Measurements from ENCODE around the gene WSCD1. TPM values are rescaled to one million over a fixed set of nuclear protein-coding genes. Genes with fewer than 3 reads are reported as not detected.

Gene WSCD1
- total and polyA plus RNA-seq, 12 donors = 2.1 to 17.9 (median 8.7) TPM

- Histone ChIP-seq H3K4me1 (replicated peaks in 1 of 2) (no peaks in the 10 kb centered on the region), H3K9me3 (replicated peaks in 1 of 3) (no peaks in the 10 kb centered on the region), H3K27ac (no peak overlapping the region), H3K36me3 (replicated peaks in 1 of 2) (no peaks in the 10 kb centered on the region), H3K27me3 (no peaks in the 10 kb centered on the region), H3K4me3 (no peak overlapping the region)
- 88 to 93% (median 91%) methylated on average over 8 to 35 of the region's 35 CpGs for WGBS, 4 donors
- intact Hi-C loops (cut with DNase I) = no loop called here
- DNase-seq = no peak
- no peak for TF ChIP-seq POLR2A (IDR thresholded peaks at IDR 0.05)
- TF ChIP-seq CTCF (IDR thresholded peaks at IDR 0.05) = no peak
Observed at GRCh38 chr17:6080711-6081430, 10.7 kb downstream of the WSCD1 start.

- no peak for DNase-seq
- Histone ChIP-seq H3K27ac (no peak overlapping the region), H3K9me3 (replicated peaks in 1 of 3) (no peaks in the 10 kb centered on the region), H3K36me3 (replicated peaks in 1 of 2) (no peaks in the 10 kb centered on the region), H3K4me3 (no peak overlapping the region), H3K4me1 (replicated peaks in 1 of 2) (no peaks in the 10 kb centered on the region), H3K27me3 (no peaks in the 10 kb centered on the region)
- WGBS, 4 donors = 78 to 94% (median 88%) methylated on average over 3 to 8 of the region's 8 CpGs
- TF ChIP-seq CTCF (IDR thresholded peaks at IDR 0.05) (no peak), POLR2A (IDR thresholded peaks at IDR 0.05) (no peak)
- intact Hi-C loops (cut with DNase I) = no loop called here
Observed at GRCh38 chr17:6082335-6082734, 12.2 kb downstream of the WSCD1 start.

DNA sequence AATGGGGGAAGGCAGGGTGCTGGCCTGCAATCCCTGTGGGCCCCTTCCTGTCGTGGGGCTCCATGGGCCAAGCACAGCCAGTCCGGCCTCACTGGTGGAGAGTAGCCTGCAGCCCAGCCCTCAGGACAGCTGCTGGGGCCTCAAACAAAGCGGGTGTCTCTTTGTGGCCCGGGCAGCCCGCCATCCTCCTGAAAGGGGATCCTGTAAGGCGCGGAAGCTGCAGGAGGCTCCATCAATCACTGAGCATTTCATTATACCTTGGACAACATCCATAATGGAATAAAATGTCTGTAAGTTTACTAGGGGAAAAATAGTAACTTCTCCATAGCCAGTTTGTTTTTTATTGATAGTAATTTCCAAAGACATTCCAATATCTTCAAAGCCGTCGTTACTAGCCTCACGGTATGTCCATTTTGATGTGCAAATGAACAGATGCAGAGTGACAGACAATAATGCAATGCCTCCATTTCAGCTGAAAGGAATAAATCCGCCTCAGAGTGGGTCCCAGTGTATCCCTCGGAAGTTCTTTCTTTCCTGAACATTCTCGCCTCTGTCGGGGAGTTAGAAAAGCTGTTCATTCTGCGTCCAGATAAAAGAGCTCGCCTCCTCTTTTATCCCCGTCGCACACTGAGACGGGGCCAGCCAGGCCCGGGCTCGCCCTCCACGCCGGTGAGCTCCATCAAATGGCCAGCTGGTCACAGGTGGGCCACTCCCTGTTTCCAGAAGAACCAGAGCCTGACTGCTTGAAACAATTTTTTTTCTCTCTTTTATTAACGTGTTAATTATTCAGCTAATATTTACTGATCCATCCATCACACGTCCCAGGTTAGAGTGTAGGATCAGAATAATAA lies 14.4 kb downstream of the WSCD1 start:
- TF ChIP-seq CTCF (IDR thresholded peaks at IDR 0.05) (no peak), POLR2A (IDR thresholded peaks at IDR 0.05) (no peak)
- no peaks in the 10 kb centered on the region for H3K4me1 ChIP-seq (replicated peaks in 1 of 2)
- intact Hi-C loops (cut with DNase I) = no loop called here
- no peaks in the 10 kb centered on the region for H3K9me3 ChIP-seq (replicated peaks in 1 of 3)
- WGBS, 4 donors = 77 to 82% (median 81%) methylated on average over 21 to 25 of the region's 25 CpGs
- H3K27ac ChIP-seq = no peak overlapping the region
- no peaks in the 10 kb centered on the region for H3K27me3 ChIP-seq
- DNase-seq = no peak
- no peak overlapping the region for H3K4me3 ChIP-seq
- H3K36me3 ChIP-seq (replicated peaks in 1 of 2) = no peaks in the 10 kb centered on the region

- H3K4me3 ChIP-seq = no peak overlapping the region
- no peaks in the 10 kb centered on the region for H3K27me3 ChIP-seq
- intact Hi-C loops (cut with DNase I) = no loop called here
- H3K27ac ChIP-seq = no peak overlapping the region
- no peak for DNase-seq
- no peak for TF ChIP-seq POLR2A (IDR thresholded peaks at IDR 0.05)
- TF ChIP-seq CTCF (IDR thresholded peaks at IDR 0.05) = no peak
- H3K4me1 ChIP-seq (replicated peaks in 1 of 2) = no peaks in the 10 kb centered on the region
- H3K9me3 ChIP-seq (replicated peaks in 1 of 3) = no peaks in the 10 kb centered on the region
- WGBS, 4 donors = 77 to 86% (median 82%) methylated on average over 9 of the region's 9 CpGs
- H3K36me3 ChIP-seq (replicated peaks in 1 of 2) = no peaks in the 10 kb centered on the region
Observed at GRCh38 chr17:6085812-6086211, 15.6 kb downstream of the WSCD1 start.

Measured in adrenal gland (tissue), 12 donors.